AG09319 (cell line): ENCODE data around the gene TNFRSF19.
"Not testable (repeated sequence)": the region's sequence is repeated elsewhere in the genome, so short reads cannot be mapped to it uniquely, and the experiment has no call there.

ENCODE experiments used
- DNase-seq: peaks from one replicate; pipeline ENCODE4 v3.0.0-alpha.2; 2010; ENCODE audit warnings: low read depth; ENCODE audit errors: extremely low read depth
- TF ChIP-seq, protein P1 (sequence below): IDR thresholded peaks from 2 replicates; pipeline ENCODE4 v1.5.1; 2011; ENCODE audit warnings: low read depth, mild to moderate bottlenecking, inconsistent platforms, low read length, moderate library complexity

Gene TNFRSF19

GRCh38 chr13:23670793-23671192, 100.6 kb downstream of the TNFRSF19 start:
- TF ChIP-seq, protein P1, sequence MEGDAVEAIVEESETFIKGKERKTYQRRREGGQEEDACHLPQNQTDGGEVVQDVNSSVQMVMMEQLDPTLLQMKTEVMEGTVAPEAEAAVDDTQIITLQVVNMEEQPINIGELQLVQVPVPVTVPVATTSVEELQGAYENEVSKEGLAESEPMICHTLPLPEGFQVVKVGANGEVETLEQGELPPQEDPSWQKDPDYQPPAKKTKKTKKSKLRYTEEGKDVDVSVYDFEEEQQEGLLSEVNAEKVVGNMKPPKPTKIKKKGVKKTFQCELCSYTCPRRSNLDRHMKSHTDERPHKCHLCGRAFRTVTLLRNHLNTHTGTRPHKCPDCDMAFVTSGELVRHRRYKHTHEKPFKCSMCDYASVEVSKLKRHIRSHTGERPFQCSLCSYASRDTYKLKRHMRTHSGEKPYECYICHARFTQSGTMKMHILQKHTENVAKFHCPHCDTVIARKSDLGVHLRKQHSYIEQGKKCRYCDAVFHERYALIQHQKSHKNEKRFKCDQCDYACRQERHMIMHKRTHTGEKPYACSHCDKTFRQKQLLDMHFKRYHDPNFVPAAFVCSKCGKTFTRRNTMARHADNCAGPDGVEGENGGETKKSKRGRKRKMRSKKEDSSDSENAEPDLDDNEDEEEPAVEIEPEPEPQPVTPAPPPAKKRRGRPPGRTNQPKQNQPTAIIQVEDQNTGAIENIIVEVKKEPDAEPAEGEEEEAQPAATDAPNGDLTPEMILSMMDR, result no peak
- no peak for DNase-seq

- no peak for DNase-seq
- TF ChIP-seq, protein P1, result no peak
Measured at GRCh38 chr13:23671377-23671776, 101.2 kb downstream of the TNFRSF19 start.

GRCh38 chr13:23671897-23672296, 101.7 kb downstream of the TNFRSF19 start:
- TF ChIP-seq, protein P1, result no peak
- DNase-seq, result no peak

DNA sequence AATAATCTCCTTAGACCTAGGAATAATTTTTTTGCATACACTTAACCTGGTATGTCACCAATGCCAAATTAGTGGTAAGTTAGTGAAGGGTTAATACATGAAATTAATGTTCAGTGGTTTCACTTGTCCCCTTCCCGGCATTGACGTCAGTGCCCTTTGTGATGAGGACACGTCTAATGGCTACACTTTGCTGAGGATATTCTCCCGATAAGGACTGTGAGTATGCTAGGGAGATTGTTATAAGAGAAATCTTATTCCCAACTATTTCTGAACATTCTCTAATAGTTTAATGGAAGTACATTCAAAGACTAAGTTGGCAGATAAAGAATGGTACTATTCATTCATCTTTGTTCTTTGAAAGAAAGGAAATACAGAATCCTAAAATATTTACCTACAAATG, 102.4 kb downstream of the TNFRSF19 start:
- TF ChIP-seq, protein P1, result no peak
- no peak for DNase-seq

DNA sequence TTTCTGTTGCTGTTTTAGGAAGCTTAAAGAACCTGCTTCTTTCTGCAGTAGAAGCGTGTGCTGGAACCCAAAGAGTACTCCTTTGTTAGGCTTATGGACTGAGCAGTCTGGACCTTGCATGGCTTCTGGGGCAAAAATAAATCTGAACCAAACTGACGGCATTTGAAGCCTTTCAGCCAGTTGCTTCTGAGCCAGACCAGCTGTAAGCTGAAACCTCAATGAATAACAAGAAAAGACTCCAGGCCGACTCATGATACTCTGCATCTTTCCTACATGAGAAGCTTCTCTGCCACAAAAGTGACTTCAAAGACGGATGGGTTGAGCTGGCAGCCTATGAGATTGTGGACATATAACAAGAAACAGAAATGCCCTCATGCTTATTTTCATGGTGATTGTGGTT, 103.1 kb downstream of the TNFRSF19 start:
- DNase-seq, result peak; percentile 79
- TF ChIP-seq, protein P1, result no peak

- TF ChIP-seq, protein P1, result no peak
- no peak for DNase-seq
Measured at GRCh38 chr13:23673867-23674605, 103.8 kb downstream of the TNFRSF19 start.

- TF ChIP-seq, protein P1, result no peak
- peak; percentile 81 for DNase-seq
Measured at GRCh38 chr13:23674795-23675640, 104.8 kb downstream of the TNFRSF19 start.

- not testable (repeated sequence) for DNase-seq
Measured at GRCh38 chr13:23677679-23678288, 107.6 kb downstream of the TNFRSF19 start.
